A549 (cell line): Measurements from ENCODE around the gene TRIP6. TPM values are rescaled to one million over a fixed set of nuclear protein-coding genes. Genes with fewer than 3 reads are reported as not detected.

Experiments used
- ATAC-seq, 2 experiments: fragments of 200-7000 bp in 1 of 2; fragments of >200 bp in 1 of 2; cut with Nextera tagmentation in 1 of 2; cut with Tn5 transposase in 1 of 2; 3 replicates each; pipeline versions ENCODE4 v1.8.0 to v1.9.1; 2018 to 2020; ENCODE audit warnings: mild to moderate bottlenecking in 1 of 2, moderate library complexity in 1 of 2
- CTCF ChIA-PET: fragments of 300-600 bp; sonication (Branson Sonifier 250); formaldehyde crosslinking; extraction: SDS; loops from one replicate; lab custom pipeline; 2021; ENCODE audit warnings: antibody characterized with exemption, inconsistent platforms; lab: Yijun Ruan, JAX
- POLR2A ChIA-PET: fragments of 350-600 bp; formaldehyde crosslinking; extraction: SDS; loops from one replicate; lab custom pipeline; 2021; ENCODE audit warnings: antibody characterized with exemption, inconsistent platforms; lab: Yijun Ruan, JAX
- DNase-seq, 2 experiments: peaks; one replicate each; pipeline versions ENCODE4 v3.0.0 to v3.0.0-alpha.2; 2011 to 2016; ENCODE audit warnings: low read depth in 1 of 2, low spot score in 1 of 2
- FAIRE-seq: peaks from 2 replicates; lab custom pipeline; 2011; peaks lifted over from hg19 to GRCh38; lab: Jason Lieb, UNC
- H3K27ac ChIP-seq, 2 experiments: fragments of >200 bp; sonication (Bioruptor Twin); formaldehyde crosslinking; 3 replicates each; pipeline ENCODE4 v1.5.1; 2016 to 2017
- H3K4me1 ChIP-seq: fragments of >200 bp; sonication (Bioruptor Twin); formaldehyde crosslinking; 3 replicates; pipeline ENCODE4 v1.6.1; 2016
- H3K4me2 ChIP-seq: fragments of >200 bp; sonication (Bioruptor Twin); formaldehyde crosslinking; 3 replicates; pipeline ENCODE4 v1.6.1; 2016
- H3K4me3 ChIP-seq: fragments of >200 bp; sonication (Bioruptor Twin); formaldehyde crosslinking; 3 replicates; pipeline ENCODE4 v1.5.1; 2016
- H3K9me3 ChIP-seq: fragments of >200 bp; sonication (Bioruptor Twin); formaldehyde crosslinking; 3 replicates; pipeline ENCODE4 v1.6.1; 2016
- BHLHE40 ChIP-seq: IDR thresholded peaks from 2 replicates; pipeline ENCODE4 v1.6.1; 2012; ENCODE audit warnings: low read depth, low read length, inconsistent platforms
- CTCF ChIP-seq: fragments of >200 bp; sonication (Bioruptor Twin); formaldehyde crosslinking; IDR thresholded peaks from 3 replicates; pipeline ENCODE4 v1.5.1; 2016
- EHMT2 ChIP-seq: fragments of 200-600 bp; sonication (generic); IDR thresholded peaks from 2 replicates; pipeline ENCODE4 v1.6.1; 2016; ENCODE audit warnings: antibody characterized with exemption, low read depth, mild to moderate bottlenecking, moderate library complexity
- FOSL2 ChIP-seq, 2 experiments: fragments of 450-650 bp in 1 of 2; fragments of >200 bp in 1 of 2; sonication (Bioruptor Twin) in 1 of 2; formaldehyde crosslinking; IDR thresholded peaks; 2 replicates each; pipeline versions ENCODE4 v1.5.0 to v1.6.1; 2016 to 2020; ENCODE audit warnings: mild to moderate bottlenecking in 1 of 2, moderate library complexity in 1 of 2
- HEYL ChIP-seq: fragments of 250-450 bp; sonication (Bioruptor Pico); IDR thresholded peaks from 2 replicates; pipeline ENCODE4 v1.8.0; 2021; ENCODE audit warnings: mild to moderate bottlenecking, moderate library complexity
- HOXA7 ChIP-seq: fragments of 250-450 bp; sonication (Bioruptor Pico); IDR thresholded peaks from 2 replicates; pipeline ENCODE4 v1.5.0; 2020; ENCODE audit warnings: mild to moderate bottlenecking, moderate library complexity
- HOXB5 ChIP-seq: fragments of 250-450 bp; sonication (Bioruptor Pico); IDR thresholded peaks from 2 replicates; pipeline ENCODE4 v1.5.0; 2020; ENCODE audit warnings: mild to moderate bottlenecking, moderate library complexity
- JUN ChIP-seq, 2 experiments: fragments of >200 bp; sonication (Bioruptor Twin); formaldehyde crosslinking; IDR thresholded peaks; 2 replicates in 1 of 2; 3 replicates in 1 of 2; pipeline ENCODE4 v1.6.1; 2016 to 2017
- JUNB ChIP-seq: fragments of >200 bp; sonication (Bioruptor Twin); formaldehyde crosslinking; IDR thresholded peaks from 2 replicates; pipeline ENCODE4 v1.6.1; 2016
- KDM1A ChIP-seq: fragments of 200-600 bp; sonication (generic); IDR thresholded peaks from 2 replicates; pipeline ENCODE4 v1.6.1; 2016; ENCODE audit warnings: low read depth, mild to moderate bottlenecking
- MAX ChIP-seq: IDR thresholded peaks from 2 replicates; pipeline ENCODE4 v1.6.1; 2012
- MYC ChIP-seq: IDR thresholded peaks from 2 replicates; pipeline ENCODE4 v1.6.1; 2012; ENCODE audit warnings: mild to moderate bottlenecking, inconsistent platforms, low read length, improper control_type of control experiment, borderline replicate concordance
- NPAS2 ChIP-seq: fragments of 250-450 bp; sonication (Bioruptor Pico); IDR thresholded peaks from 2 replicates; pipeline ENCODE4 v1.8.0; 2022; ENCODE audit warnings: mild to moderate bottlenecking, moderate library complexity, borderline replicate concordance
- PBX3 ChIP-seq: IDR thresholded peaks from 2 replicates; pipeline ENCODE4 v1.6.1; 2012
- PHF8 ChIP-seq: fragments of 200-600 bp; sonication (generic); IDR thresholded peaks from 2 replicates; pipeline ENCODE4 v1.6.1; 2016; ENCODE audit warnings: low read depth, mild to moderate bottlenecking, antibody characterized with exemption, moderate library complexity, borderline replicate concordance
- POLR2A ChIP-seq: IDR thresholded peaks from 2 replicates; pipeline ENCODE4 v1.6.1; 2012; ENCODE audit warnings: mild to moderate bottlenecking, low read length
- RAD21 ChIP-seq, 2 experiments: fragments of >200 bp in 1 of 2; sonication (Bioruptor Twin) in 1 of 2; formaldehyde crosslinking in 1 of 2; IDR thresholded peaks in 1 of 2; conservative IDR thresholded peaks in 1 of 2; 2 replicates in 1 of 2; 3 replicates in 1 of 2; pipeline ENCODE4 v1.6.1; 2012 to 2018; ENCODE audit warnings: inconsistent platforms in 1 of 2
- RCOR1 ChIP-seq: fragments of 150-350 bp; IDR thresholded peaks from 2 replicates; pipeline ENCODE4 v1.6.1; 2014; ENCODE audit warnings: antibody characterized with exemption, low read length, low read depth
- REST ChIP-seq: fragments of 200-600 bp; sonication (generic); IDR thresholded peaks from 2 replicates; pipeline ENCODE4 v1.6.1; 2016; ENCODE audit warnings: antibody characterized with exemption, mild to moderate bottlenecking, moderate library complexity
- RFX5 ChIP-seq: fragments of 450-650 bp; IDR thresholded peaks from 2 replicates; pipeline ENCODE4 v1.7.1; 2014; ENCODE audit warnings: antibody characterized with exemption, mild to moderate bottlenecking, moderate library complexity
- RNF2 ChIP-seq: fragments of 200-600 bp; sonication (generic); IDR thresholded peaks from 2 replicates; pipeline ENCODE4 v1.6.1; 2016; ENCODE audit warnings: low read depth, mild to moderate bottlenecking, antibody characterized with exemption, moderate library complexity, borderline replicate concordance
- TFCP2L1 ChIP-seq: fragments of 250-450 bp; sonication (Bioruptor Pico); IDR thresholded peaks from 2 replicates; pipeline ENCODE4 v1.5.0; 2021; ENCODE audit warnings: mild to moderate bottlenecking
- TP53 ChIP-seq: fragments of 250-450 bp; sonication (Bioruptor Pico); IDR thresholded peaks from 2 replicates; pipeline ENCODE4 v1.5.0; 2021; ENCODE audit warnings: mild to moderate bottlenecking, moderate library complexity
- USF2 ChIP-seq: fragments of 450-650 bp; IDR thresholded peaks from 2 replicates; pipeline ENCODE4 v1.6.1; 2014; ENCODE audit warnings: antibody characterized with exemption
- ZC3H11A ChIP-seq: fragments of 450-650 bp; IDR thresholded peaks from 2 replicates; pipeline ENCODE4 v1.6.1; 2014; ENCODE audit warnings: antibody characterized with exemption, mild to moderate bottlenecking
- ZSCAN20 ChIP-seq: fragments of 250-450 bp; sonication (Bioruptor Pico); IDR thresholded peaks from 2 replicates; pipeline ENCODE4 v1.8.0; 2022; ENCODE audit warnings: mild to moderate bottlenecking, moderate library complexity
- WGBS: methylation state at CpG from one replicate; pipeline ENCODE4 v1.1.6; 2017; ENCODE audit errors: missing lambda C conversion rate; 5-methylcytosine and 5-hydroxymethylcytosine counted together
- polyA plus RNA-seq, 4 experiments: library from polyadenylated mRNA; depleted of rRNA in 3 of 4; stranded (reverse); fragments of >200 nt; fragmentation: RNase III in 1 of 4; extraction: RNeasy Plus Mini Kit Qiagen cat#74134 plus additional on column Dnase treatment in 1 of 4; gene quantifications; 2 replicates in 3 of 4; 3 replicates in 1 of 4; pipeline ENCODE4 v1.2.3, GENCODE V29; 2011 to 2017

TRIP6 gene
- polyA plus RNA-seq, 2 of the 4 experiments (the other 2 are of a cell fraction): 18.0 to 38.5 TPM

GRCh38 chr7:100888291-100888987, 21.3 kb downstream of the TRIP6 start:
- WGBS: 71% methylated on average over 14 of the region's 18 CpGs
- ChIA-PET POLR2A (interaction anchor here (1.5 to 5.1 kb wide), 2 partner anchors 10 to 13 kb away, joined by 9 to 106 read pairs; partner anchors contain the start of gene SRRT), CTCF (interaction anchor here (1.0 to 3.5 kb wide), 6 partner anchors 8 to 189 kb away, joined by 3 to 13 read pairs (median 8); partner anchors contain the start of genes SLC12A9 and SRRT)
- DNase-seq (no peak), ATAC-seq (no peak), FAIRE-seq (no peak)
- Histone ChIP-seq H3K27ac (peak overlapping the region; percentile 86 to 95), H3K4me1 (peaks cover 30% of the 10 kb centered on the region), H3K4me3 (peak overlapping the region; percentile 92), H3K4me2 (peak overlapping the region; percentile 99), H3K9me3 (no peaks in the 10 kb centered on the region)
- TF ChIP-seq ZC3H11A (no peak), POLR2A (0 out of 2 replicates have a peak, but pooled peaks have one; percentile 7)

GRCh38 chr7:100888988-100889750, 22.0 kb downstream of the TRIP6 start, which contains the start of gene UFSP1:
UFSP1 (minus strand) TSS chr7:100889715; CDS start chr7:100889271, 444 bp downstream.
- H3K4me1 ChIP-seq: peaks cover 30% of the 10 kb centered on the region
- H3K9me3 ChIP-seq: no peaks in the 10 kb centered on the region
- peak within 1 kb of the TSS; percentile 92 for H3K4me3 ChIP-seq
- ChIA-PET POLR2A (interaction anchor here (0.6 to 5.1 kb wide), 27 partner anchors 11 to 330 kb away, joined by 3 to 106 read pairs (median 4); partner anchors contain the start of genes EPHB4, MOSPD3, PLOD3 and POP7), CTCF (interaction anchor here (0.6 to 3.5 kb wide), 14 partner anchors 9 to 206 kb away, joined by 3 to 13 read pairs (median 4); partner anchors contain the start of genes EPO, POP7, SLC12A9 and SRRT)
- WGBS: no CpG with 5 or more reads among the region's 73 CpGs
- no peak for DNase-seq
- peak; percentile 57 to 69 for ATAC-seq
- peak within 1 kb of the TSS; percentile 99 for H3K4me2 ChIP-seq
- H3K27ac ChIP-seq: peak within 1 kb of the TSS; percentile 86 to 95
- FAIRE-seq: no peak
- TF ChIP-seq HOXA7: no peak
- TF ChIP-seq ZSCAN20 (CRISPR knock-in tag): no peak
- TF ChIP-seq TP53: 0 out of 2 replicates have a peak, but pooled peaks have one; percentile 52
- TF ChIP-seq PHF8: peak; percentile 69
- no peak for TF ChIP-seq RAD21 (conservative IDR thresholded peaks at IDR 0.05 in 1 of 2, IDR thresholded peaks at IDR 0.05 in 1 of 2)
- TF ChIP-seq HEYL: 0 out of 2 replicates have a peak, but pooled peaks have one; percentile 43
- no peak for TF ChIP-seq BHLHE40
- 0 out of 2 replicates have a peak, but pooled peaks have one; percentile 80 for TF ChIP-seq RNF2
- TF ChIP-seq EHMT2: no peak
- no peak for TF ChIP-seq RCOR1
- peak; percentile 50; the same call in 1 of the 2 replicates for TF ChIP-seq USF2
- peak; percentile 84 for TF ChIP-seq TFCP2L1 (CRISPR knock-in tag)
- peak; percentile 85 for TF ChIP-seq MYC
- peak; percentile 97 for TF ChIP-seq MAX
- TF ChIP-seq CTCF: no peak
- TF ChIP-seq PBX3: no peak
- no peak for TF ChIP-seq POLR2A
- TF ChIP-seq HOXB5 (CRISPR knock-in tag): peak; percentile 35; the same call in 1 of the 2 replicates
- TF ChIP-seq FOSL2 (IDR thresholded peaks at IDR 0.05): no peak
- TF ChIP-seq FOSL2 (CRISPR knock-in tag; IDR thresholded peaks at IDR 0.05): no peak
- no peak for TF ChIP-seq KDM1A
- TF ChIP-seq REST: no peak
- TF ChIP-seq JUNB: no peak
- TF ChIP-seq NPAS2 (CRISPR knock-in tag): 0 out of 2 replicates have a peak, but pooled peaks have one; percentile 30
- peak in 1 of 2 experiments; percentile 89; a peak in 2 of 5 replicates for TF ChIP-seq JUN (IDR thresholded peaks at IDR 0.05)
- no peak for TF ChIP-seq RFX5
